H9 (cell line): ENCODE data around the gene ZMYM2. TPM values are rescaled to one million over a fixed set of nuclear protein-coding genes. Genes with fewer than 3 reads are reported as not detected.
A peak's percentile ranks its signal among the peaks of the same experiment; 100 is the strongest.

ENCODE experiments used
- DNase-seq: peaks from one replicate; pipeline ENCODE4 v3.0.0-alpha.2; 2017
- H2AFZ ChIP-seq: one replicate; pipeline ENCODE4 v1.6.1; 2013; ENCODE audit warnings: mild to moderate bottlenecking, low read length, control low read depth, moderate library complexity
- H2AK5ac ChIP-seq: 2 replicates; pipeline ENCODE4 v1.6.1; 2013; ENCODE audit warnings: low read length, control low read depth, mixed read lengths; ENCODE audit not compliant: insufficient read length
- H2BK120ac ChIP-seq: one replicate; pipeline ENCODE4 v1.6.1; 2013; ENCODE audit warnings: low read depth, mild to moderate bottlenecking, low read length, control low read depth, inconsistent platforms; ENCODE audit not compliant: poor library complexity, severe bottlenecking
- H2BK12ac ChIP-seq: 2 replicates; pipeline ENCODE4 v1.6.1; 2013; ENCODE audit warnings: low read length, control low read depth, mixed read lengths, low read depth; ENCODE audit not compliant: insufficient read length
- H2BK15ac ChIP-seq: 2 replicates; pipeline ENCODE4 v1.6.1; 2013; ENCODE audit warnings: low read depth, low read length, control low read depth
- H2BK20ac ChIP-seq: one replicate; pipeline ENCODE4 v1.6.1; 2013; ENCODE audit warnings: low read depth, mild to moderate bottlenecking, low read length, control low read depth, inconsistent platforms; ENCODE audit not compliant: poor library complexity, severe bottlenecking
- H2BK5ac ChIP-seq: 2 replicates; pipeline ENCODE4 v1.6.1; 2013; ENCODE audit warnings: low read length, control low read depth, mixed read lengths; ENCODE audit not compliant: insufficient read length
- H3K14ac ChIP-seq: 2 replicates; pipeline ENCODE4 v1.6.1; 2013; ENCODE audit warnings: low read length, control low read depth; ENCODE audit not compliant: insufficient read depth
- H3K18ac ChIP-seq: 2 replicates; pipeline ENCODE4 v1.6.1; 2013; ENCODE audit warnings: low read depth, mild to moderate bottlenecking, mixed read lengths, low read length, control low read depth; ENCODE audit not compliant: insufficient read length
- H3K23ac ChIP-seq: 2 replicates; pipeline ENCODE4 v1.6.1; 2013; ENCODE audit warnings: low read length, control low read depth, mixed read lengths, low read depth; ENCODE audit not compliant: insufficient read length
- H3K23me2 ChIP-seq: 2 replicates; pipeline ENCODE4 v1.6.1; 2013; ENCODE audit warnings: low read depth, mild to moderate bottlenecking, mixed read lengths, low read length, control low read depth; ENCODE audit not compliant: insufficient read length, poor library complexity, severe bottlenecking
- H3K27ac ChIP-seq: 2 replicates; pipeline ENCODE4 v1.5.1; 2013; ENCODE audit warnings: low read length, control low read depth, mixed read lengths, low read depth; ENCODE audit not compliant: insufficient read length
- H3K27me3 ChIP-seq: 2 replicates; pipeline ENCODE4 v1.6.1; 2013; ENCODE audit warnings: low read length, control low read depth, inconsistent platforms; ENCODE audit not compliant: insufficient read depth
- H3K4ac ChIP-seq: 2 replicates; pipeline ENCODE4 v1.6.1; 2013; ENCODE audit warnings: low read depth, mild to moderate bottlenecking, control low read depth, inconsistent platforms, low read length, moderate library complexity
- H3K4me1 ChIP-seq: 2 replicates; pipeline ENCODE4 v1.6.1; 2013; ENCODE audit warnings: low read length, control low read depth, inconsistent platforms; ENCODE audit not compliant: insufficient read depth
- H3K4me2 ChIP-seq: 2 replicates; pipeline ENCODE4 v1.6.1; 2013; ENCODE audit warnings: low read length, control low read depth, mixed read lengths; ENCODE audit not compliant: insufficient read length, insufficient read depth
- H3K56ac ChIP-seq: 2 replicates; pipeline ENCODE4 v1.6.1; 2013; ENCODE audit warnings: low read depth, mild to moderate bottlenecking, mixed read lengths, low read length, control low read depth; ENCODE audit not compliant: insufficient read length
- H3K79me1 ChIP-seq: 2 replicates; pipeline ENCODE4 v1.6.1; 2013; ENCODE audit warnings: low read depth, mild to moderate bottlenecking, moderate library complexity, low read length, control low read depth, inconsistent platforms; ENCODE audit not compliant: insufficient read depth, poor library complexity, severe bottlenecking
- H3K79me2 ChIP-seq: 2 replicates; pipeline ENCODE4 v1.6.1; 2013; ENCODE audit warnings: low read length, control low read depth, inconsistent platforms; ENCODE audit not compliant: insufficient read depth
- H3K9ac ChIP-seq: 2 replicates; pipeline ENCODE4 v1.6.1; 2013; ENCODE audit warnings: low read length, control low read depth, mixed read lengths; ENCODE audit not compliant: insufficient read length; ENCODE audit errors: extremely low read depth
- H3K9me3 ChIP-seq: one replicate; pipeline ENCODE4 v1.6.1; 2013; ENCODE audit warnings: low read depth, low read length, inconsistent platforms; ENCODE audit not compliant: control insufficient read depth
- H3T11ph ChIP-seq: one replicate; pipeline ENCODE4 v1.6.1; 2013; ENCODE audit warnings: mild to moderate bottlenecking, low read length, control low read depth, inconsistent platforms
- H4K20me1 ChIP-seq: one replicate; pipeline ENCODE4 v1.6.1; 2013; ENCODE audit not compliant: control insufficient read depth, insufficient read length, insufficient read depth
- H4K5ac ChIP-seq: 2 replicates; pipeline ENCODE4 v1.6.1; 2013; ENCODE audit warnings: low read depth, mild to moderate bottlenecking, mixed read lengths, low read length, control low read depth; ENCODE audit not compliant: insufficient read length
- H4K8ac ChIP-seq: replicated peaks from 2 replicates; pipeline ENCODE4 v1.6.1; 2013; ENCODE audit warnings: low read length, control low read depth, mixed read lengths, low read depth; ENCODE audit not compliant: insufficient read length
- H4K91ac ChIP-seq: 2 replicates; pipeline ENCODE4 v1.6.1; 2013; ENCODE audit warnings: low read depth, mild to moderate bottlenecking, moderate library complexity, mixed read lengths, low read length, control low read depth; ENCODE audit not compliant: insufficient read length
- H3K27ac Mint-ChIP-seq, 3 experiments: 2 replicates in 2 of 3; 3 replicates in 1 of 3; pipeline ENCODE4 v1.8.0; 2020 to 2021; ENCODE audit warnings: mixed read lengths in 3 of 3, mild to moderate bottlenecking in 1 of 3, moderate library complexity in 1 of 3
- H3K27me3 Mint-ChIP-seq: 2 replicates; pipeline ENCODE4 v1.8.0; 2021; ENCODE audit warnings: low read depth, mild to moderate bottlenecking, moderate library complexity, mixed read lengths
- H3K36me3 Mint-ChIP-seq, 3 experiments: 2 replicates in 2 of 3; 3 replicates in 1 of 3; pipeline ENCODE4 v1.8.0; 2020 to 2021; ENCODE audit warnings: low read depth in 3 of 3, mixed read lengths in 3 of 3; ENCODE audit not compliant: insufficient read depth in 1 of 3
- H3K4me1 Mint-ChIP-seq, 2 experiments: 2 replicates each; pipeline ENCODE4 v1.8.0; 2020; ENCODE audit warnings: mixed read lengths in 2 of 2
- H3K4me3 Mint-ChIP-seq, 2 experiments: 2 replicates in 1 of 2; 3 replicates in 1 of 2; pipeline ENCODE4 v1.8.0; 2020 to 2021; ENCODE audit warnings: mild to moderate bottlenecking in 2 of 2, mixed read lengths in 2 of 2, moderate library complexity in 1 of 2
- H3K9me3 Mint-ChIP-seq, 2 experiments: 2 replicates in 1 of 2; 3 replicates in 1 of 2; pipeline ENCODE4 v1.8.0; 2020; ENCODE audit warnings: mild to moderate bottlenecking in 2 of 2, mixed read lengths in 2 of 2, moderate library complexity in 1 of 2
- CTCF ChIP-seq: fragments of 200-600 bp; sonication (generic); conservative IDR thresholded peaks from 3 replicates; pipeline ENCODE4 v1.8.0; 2021; ENCODE audit warnings: antibody characterized with exemption, mild to moderate bottlenecking
- WGBS: extraction: QIAGEN DNeasy Blood & Tissue Kit; methylation state at CpG from one replicate; pipeline ENCODE4 v1.1.7; 2013; ENCODE audit warnings: missing lambda C conversion rate, low lambda C conversion rate, mixed read lengths; ENCODE audit not compliant: insufficient read length; ENCODE audit errors: extremely low coverage; 5-methylcytosine and 5-hydroxymethylcytosine counted together
- total RNA-seq: library from RNA; stranded (reverse); gene quantifications from 2 replicates; pipeline ENCODE4 v1.2.1, GENCODE V29; 2021

ZMYM2 gene
- total RNA-seq, 1 experiment from 2014 or later, result 173 TPM

- Mint-ChIP-seq H3K36me3 (no peaks in the 10 kb centered on the region), H3K27ac (no peak overlapping the region), H3K4me3 (no peak overlapping the region), H3K27me3 (peaks cover 30% of the 10 kb centered on the region), H3K9me3 (no peaks in the 10 kb centered on the region), H3K4me1 (peaks cover 7 to 9% of the 10 kb centered on the region in 2 experiments)
- Histone ChIP-seq H2AK5ac (no peak overlapping the region), H3K27me3 (peaks cover 6% of the 10 kb centered on the region; the same call in 1 of the 2 replicates), H4K20me1 (no peaks in the 10 kb centered on the region), H3K9me3 (no peaks in the 10 kb centered on the region), H3K14ac (no peak overlapping the region), H3K56ac (no peak overlapping the region), H4K91ac (no peak overlapping the region), H3T11ph (no peak overlapping the region), H2BK15ac (no peak overlapping the region), H3K9ac (no peak overlapping the region), H2AFZ (no peak overlapping the region), H3K4me1 (peaks cover 3% of the 10 kb centered on the region; the same call in 1 of the 2 replicates), H3K27ac (no peak overlapping the region), H2BK5ac (no peak overlapping the region), H3K23me2 (peaks cover 11% of the 10 kb centered on the region), H3K4ac (no peak overlapping the region), H3K79me1 (no peaks in the 10 kb centered on the region), H3K79me2 (no peaks in the 10 kb centered on the region), H4K5ac (no peak overlapping the region), H2BK12ac (no peak overlapping the region), H3K23ac (no peak overlapping the region), H2BK20ac (no peak overlapping the region), H4K8ac (no peak overlapping the region), H3K4me2 (no peak overlapping the region), H3K18ac (no peak overlapping the region), H2BK120ac (no peak overlapping the region)
- TF ChIP-seq CTCF, result no peak
- WGBS, result no CpG with 5 or more reads among the region's 4 CpGs
- DNase-seq, result peak; percentile 5
Observed at GRCh38 chr13:20125783-20126165, 167.2 kb downstream of the ZMYM2 start.
